ENCODE results near the gene ARID1B.

Gene ARID1B

GRCh38 chr6:157172830-157173536 lies 395.8 kb downstream of the ARID1B start (continued):
- no peak for TF ChIP-seq ZNF26 (tag by site-specific recombination; IDR thresholded peaks at IDR 0.05)
- no peak for TF ChIP-seq ZFP3 (tag by site-specific recombination; IDR thresholded peaks at IDR 0.05; ENCODE audit: low read depth)
- no peak for TF ChIP-seq ZNF311 (tag by site-specific recombination; IDR thresholded peaks at IDR 0.05; ENCODE audit: borderline replicate concordance)

GRCh38 chr6:157173776-157174175 lies 396.6 kb downstream of the ARID1B start:
- ChIA-PET CTCF (interaction anchor here (1.7 kb wide), 1 partner anchor 10 kb away, joined by 5 read pairs; no protein-coding TSS in a partner anchor), POLR2A (no interaction called here)
- Histone ChIP-seq H3K4me1 (ENCODE audit: control insufficient read depth, insufficient read depth, low read length) (no peaks in the 10 kb centered on the region), H3K4me3 (ENCODE audit: low read depth, low read length) (no peak overlapping the region), H3K9me3 (ENCODE audit: control insufficient read depth, insufficient read depth, low read depth, low read length) (no peaks in the 10 kb centered on the region), H3K36me3 (ENCODE audit: control insufficient read depth in 2 of 2, insufficient read depth in 1 of 2, low read length in 2 of 2) (peaks cover 0 to 7% of the 10 kb centered on the region in 2 experiments; a peak in 1 of 3 replicates), H3K27ac (ENCODE audit: extremely low read depth, low read depth, low read length) (no peak overlapping the region)
- TF ChIP-seq ZNF645 (tag by site-specific recombination; IDR thresholded peaks at IDR 0.05), result no peak
- TF ChIP-seq ZBTB8A (tag by site-specific recombination; IDR thresholded peaks at IDR 0.05), result no peak
- no peak for TF ChIP-seq ZNF544 (tag by site-specific recombination; IDR thresholded peaks at IDR 0.05)
- TF ChIP-seq ZNF792 (tag by site-specific recombination; IDR thresholded peaks at IDR 0.05), result no peak
- no peak for TF ChIP-seq ZNF426 (tag by site-specific recombination; IDR thresholded peaks at IDR 0.05)
- no peak for TF ChIP-seq ZNF518A (tag by site-specific recombination; conservative IDR thresholded peaks at IDR 0.05; ENCODE audit: low read depth)

GRCh38 chr6:157174731-157175130 lies 397.6 kb downstream of the ARID1B start:
- Histone ChIP-seq H3K4me1 (ENCODE audit: control insufficient read depth, insufficient read depth, low read length) (no peaks in the 10 kb centered on the region), H3K36me3 (ENCODE audit: control insufficient read depth in 2 of 2, insufficient read depth in 1 of 2, low read length in 2 of 2) (peaks cover 0 to 2% of the 10 kb centered on the region in 2 experiments; a peak in 1 of 3 replicates), H3K4me3 (ENCODE audit: low read depth, low read length) (no peak overlapping the region), H3K9me3 (ENCODE audit: control insufficient read depth, insufficient read depth, low read depth, low read length) (no peaks in the 10 kb centered on the region), H3K27ac (ENCODE audit: extremely low read depth, low read depth, low read length) (no peak overlapping the region)
- TF ChIP-seq ELK4 (IDR thresholded peaks at IDR 0.05; ENCODE audit: borderline replicate concordance, low read depth, low read length) (no peak), ZSCAN5A (tag by site-specific recombination; IDR thresholded peaks at IDR 0.05) (no peak), ZEB2 (tag by site-specific recombination; IDR thresholded peaks at IDR 0.05) (no peak), ZBTB6 (tag by site-specific recombination; IDR thresholded peaks at IDR 0.05) (no peak), ZNF362 (tag by site-specific recombination; IDR thresholded peaks at IDR 0.05) (no peak), SP2 (tag by site-specific recombination; IDR thresholded peaks at IDR 0.05) (no peak), KLF8 (tag by site-specific recombination; IDR thresholded peaks at IDR 0.05) (no peak)
- ChIA-PET POLR2A (no interaction called here), CTCF (interaction anchor here (1.7 kb wide), 1 partner anchor 9 kb away, joined by 5 read pairs; no protein-coding TSS in a partner anchor)

Data from HEK293 (cell line).